K562 (cell line): ENCODE data around the gene SLC37A4. TPM values are rescaled to one million over a fixed set of nuclear protein-coding genes. Genes with fewer than 3 reads are reported as not detected.

ENCODE experiments used
- ARID2 ChIP-seq: fragments of 450-650 bp; IDR thresholded peaks from 2 replicates; pipeline ENCODE4 v1.6.1; 2017; ENCODE audit warnings: antibody characterized with exemption, mild to moderate bottlenecking
- CREM ChIP-seq: IDR thresholded peaks from 2 replicates; pipeline ENCODE4 v1.6.1; 2014; ENCODE audit warnings: antibody characterized with exemption, low read depth
- MTF1 ChIP-seq: fragments of 250-450 bp; sonication (Bioruptor Pico); IDR thresholded peaks from 2 replicates; pipeline ENCODE4 v1.9.0; 2021; ENCODE audit warnings: moderate library complexity, mild to moderate bottlenecking, inconsistent platforms, borderline replicate concordance
- NCOA1 ChIP-seq: fragments of 450-650 bp; IDR thresholded peaks from 2 replicates; pipeline ENCODE4 v1.6.1; 2016; ENCODE audit warnings: low read depth
- SUPT5H ChIP-seq: fragments of 450-650 bp; IDR thresholded peaks from 2 replicates; pipeline ENCODE4 v1.6.1; 2016
- ZNF384 ChIP-seq: IDR thresholded peaks from 2 replicates; pipeline ENCODE4 v1.6.1; 2012; ENCODE audit warnings: low read depth, low read length, improper control_type of control experiment
- ZNF436 ChIP-seq: fragments of 250-450, 450-650 bp; sonication (Bioruptor Pico); formaldehyde crosslinking; IDR thresholded peaks from 2 replicates; pipeline ENCODE4 v1.7.0; 2020; ENCODE audit warnings: mild to moderate bottlenecking
- polyA plus RNA-seq, 8 experiments: library from polyadenylated mRNA; depleted of rRNA in 4 of 8; stranded (reverse) in 5 of 8; unstranded in 3 of 8; fragments of >200 nt; fragmentation: Nextera tagmentation in 2 of 8; fragmentation: Illumina TruSeq in 1 of 8; extraction: Ambion mirVana in 2 of 8; extraction: Trizol in 1 of 8; gene quantifications; 2 replicates each; pipeline versions ENCODE4 v1.2.1 to v1.2.3, GENCODE V29; 2011 to 2014; ENCODE audit warnings: inconsistent platforms in 1 of 8, missing spikeins in 1 of 8
- total RNA-seq, 7 experiments: library from RNA; depleted of rRNA in 6 of 7; stranded (reverse); fragments of >200 nt in 6 of 7; fragmentation: Illumina TruSeq in 2 of 7; extraction: Trizol in 2 of 7; gene quantifications; 2 replicates each; pipeline versions ENCODE4 v1.2.1 to v1.2.3, GENCODE V29; 2011 to 2021; ENCODE audit warnings: low replicate concordance in 1 of 7
- TF ChIP-seq, protein P1 (sequence below), 2 experiments: fragments of 200-800 bp in 1 of 2; sonication (Bioruptor generic) in 1 of 2; sonication (generic) in 1 of 2; formaldehyde crosslinking in 1 of 2; IDR thresholded peaks in 1 of 2; conservative IDR thresholded peaks in 1 of 2; 2 replicates each; pipeline versions ENCODE4 v1.5.0 to v1.6.1; 2016 to 2020; ENCODE audit warnings: missing compliant biosample characterization in 1 of 2, missing genetic modification characterization in 1 of 2, missing genetic modification reagents in 1 of 2
- TF ChIP-seq, protein P2 (sequence below): sonication (generic); formaldehyde crosslinking; IDR thresholded peaks from 2 replicates; pipeline ENCODE4 v1.8.0; 2022; ENCODE audit warnings: mild to moderate bottlenecking, missing genetic modification reagents, borderline replicate concordance
- TF ChIP-seq, protein P3 (sequence below): fragments of 250-450 bp; sonication (Bioruptor Pico); IDR thresholded peaks from 2 replicates; pipeline ENCODE4 v1.8.0; 2021; ENCODE audit warnings: moderate library complexity, mild to moderate bottlenecking, inconsistent platforms
- TF ChIP-seq, protein P4 (sequence below): sonication (generic); formaldehyde crosslinking; IDR thresholded peaks from 2 replicates; pipeline ENCODE4 v1.8.0; 2023; ENCODE audit warnings: missing genetic modification reagents, mild to moderate bottlenecking, borderline replicate concordance
- TF ChIP-seq, protein P5 (sequence below), 2 experiments: fragments of 450-650 bp; conservative IDR thresholded peaks; 2 replicates each; pipeline ENCODE4 v1.6.1; 2017; ENCODE audit warnings: mild to moderate bottlenecking in 2 of 2, moderate library complexity in 2 of 2

The SLC37A4 gene
- total and polyA plus RNA-seq, 9 of the 15 experiments (the other 6 are each of a cell fraction or from before 2014, with no cell fraction given): 24.7 to 73.9 (median 40.7) TPM

DNA sequence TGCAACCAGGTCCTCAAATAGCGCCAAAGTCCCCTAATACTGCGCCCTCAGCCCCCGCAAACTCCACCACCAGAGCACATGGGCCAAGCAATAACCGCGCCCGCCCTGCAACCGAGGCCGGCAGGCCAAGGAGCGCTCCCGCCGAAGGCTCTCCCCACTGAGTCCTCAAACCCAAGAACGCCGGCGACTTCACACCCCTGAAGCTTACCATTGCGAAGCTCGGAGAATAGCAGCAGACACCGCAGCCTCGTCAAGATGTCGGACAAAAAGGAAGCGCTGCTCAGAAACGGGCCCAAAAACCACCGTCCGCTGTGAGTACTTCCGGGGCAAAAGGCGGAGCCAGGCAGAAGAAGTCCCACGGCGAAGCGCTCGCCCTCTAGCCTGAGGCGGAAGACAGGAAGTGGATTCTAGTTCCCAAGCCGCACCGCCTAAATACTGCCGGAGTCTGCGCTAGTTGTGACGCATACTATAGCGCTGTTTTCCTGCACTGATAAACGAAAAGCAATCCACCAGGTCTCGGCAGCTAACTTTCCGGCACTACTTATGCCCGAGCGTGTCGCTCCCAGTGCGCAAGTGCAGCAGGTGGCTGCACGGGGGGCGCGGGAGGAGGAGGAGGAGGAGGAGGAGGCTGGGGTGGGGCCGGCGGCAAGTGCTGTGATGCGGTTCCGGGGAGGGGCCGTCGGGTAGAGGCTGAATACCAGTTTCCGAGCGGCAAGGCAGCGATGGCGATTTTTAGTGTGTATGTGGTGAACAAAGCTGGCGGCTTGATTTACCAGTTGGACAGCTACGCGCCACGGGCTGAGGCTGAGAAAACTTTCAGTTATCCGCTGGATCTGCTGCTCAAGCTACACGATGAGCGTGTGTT is 12.4 kb downstream of the SLC37A4 start, which contains the start of the genes RPS25 and TRAPPC4 (continued):
- TF ChIP-seq, protein P1, sequence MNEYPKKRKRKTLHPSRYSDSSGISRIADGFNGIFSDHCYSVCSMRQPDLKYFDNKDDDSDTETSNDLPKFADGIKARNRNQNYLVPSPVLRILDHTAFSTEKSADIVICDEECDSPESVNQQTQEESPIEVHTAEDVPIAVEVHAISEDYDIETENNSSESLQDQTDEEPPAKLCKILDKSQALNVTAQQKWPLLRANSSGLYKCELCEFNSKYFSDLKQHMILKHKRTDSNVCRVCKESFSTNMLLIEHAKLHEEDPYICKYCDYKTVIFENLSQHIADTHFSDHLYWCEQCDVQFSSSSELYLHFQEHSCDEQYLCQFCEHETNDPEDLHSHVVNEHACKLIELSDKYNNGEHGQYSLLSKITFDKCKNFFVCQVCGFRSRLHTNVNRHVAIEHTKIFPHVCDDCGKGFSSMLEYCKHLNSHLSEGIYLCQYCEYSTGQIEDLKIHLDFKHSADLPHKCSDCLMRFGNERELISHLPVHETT (CRISPR knock-in tag; conservative IDR thresholded peaks at IDR 0.05 in 1 of 2, IDR thresholded peaks at IDR 0.05 in 1 of 2): peak in 1 of 2 experiments; percentile 88; a peak in 2 of 4 replicates
- no peak for TF ChIP-seq ZNF436 (CRISPR knock-in tag)
- 0 out of 2 replicates have a peak, but pooled peaks have one; percentile 4 for TF ChIP-seq ZNF384
- TF ChIP-seq SUPT5H: peak; percentile 95
- TF ChIP-seq NCOA1: peak; percentile 94
- peak; percentile 92 for TF ChIP-seq CREM
- TF ChIP-seq, protein P2, sequence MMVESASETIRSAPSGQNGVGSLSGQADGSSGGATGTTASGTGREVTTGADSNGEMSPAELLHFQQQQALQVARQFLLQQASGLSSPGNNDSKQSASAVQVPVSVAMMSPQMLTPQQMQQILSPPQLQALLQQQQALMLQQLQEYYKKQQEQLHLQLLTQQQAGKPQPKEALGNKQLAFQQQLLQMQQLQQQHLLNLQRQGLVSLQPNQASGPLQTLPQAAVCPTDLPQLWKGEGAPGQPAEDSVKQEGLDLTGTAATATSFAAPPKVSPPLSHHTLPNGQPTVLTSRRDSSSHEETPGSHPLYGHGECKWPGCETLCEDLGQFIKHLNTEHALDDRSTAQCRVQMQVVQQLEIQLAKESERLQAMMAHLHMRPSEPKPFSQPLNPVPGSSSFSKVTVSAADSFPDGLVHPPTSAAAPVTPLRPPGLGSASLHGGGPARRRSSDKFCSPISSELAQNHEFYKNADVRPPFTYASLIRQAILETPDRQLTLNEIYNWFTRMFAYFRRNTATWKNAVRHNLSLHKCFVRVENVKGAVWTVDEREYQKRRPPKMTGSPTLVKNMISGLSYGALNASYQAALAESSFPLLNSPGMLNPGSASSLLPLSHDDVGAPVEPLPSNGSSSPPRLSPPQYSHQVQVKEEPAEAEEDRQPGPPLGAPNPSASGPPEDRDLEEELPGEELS: peak; percentile 53; the same call in 1 of the 2 replicates
- TF ChIP-seq MTF1 (CRISPR knock-in tag): no peak
- TF ChIP-seq, protein P3, sequence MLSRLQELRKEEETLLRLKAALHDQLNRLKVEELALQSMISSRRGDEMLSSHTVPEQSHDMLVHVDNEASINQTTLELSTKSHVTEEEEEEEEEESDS: no peak
- TF ChIP-seq, protein P4, sequence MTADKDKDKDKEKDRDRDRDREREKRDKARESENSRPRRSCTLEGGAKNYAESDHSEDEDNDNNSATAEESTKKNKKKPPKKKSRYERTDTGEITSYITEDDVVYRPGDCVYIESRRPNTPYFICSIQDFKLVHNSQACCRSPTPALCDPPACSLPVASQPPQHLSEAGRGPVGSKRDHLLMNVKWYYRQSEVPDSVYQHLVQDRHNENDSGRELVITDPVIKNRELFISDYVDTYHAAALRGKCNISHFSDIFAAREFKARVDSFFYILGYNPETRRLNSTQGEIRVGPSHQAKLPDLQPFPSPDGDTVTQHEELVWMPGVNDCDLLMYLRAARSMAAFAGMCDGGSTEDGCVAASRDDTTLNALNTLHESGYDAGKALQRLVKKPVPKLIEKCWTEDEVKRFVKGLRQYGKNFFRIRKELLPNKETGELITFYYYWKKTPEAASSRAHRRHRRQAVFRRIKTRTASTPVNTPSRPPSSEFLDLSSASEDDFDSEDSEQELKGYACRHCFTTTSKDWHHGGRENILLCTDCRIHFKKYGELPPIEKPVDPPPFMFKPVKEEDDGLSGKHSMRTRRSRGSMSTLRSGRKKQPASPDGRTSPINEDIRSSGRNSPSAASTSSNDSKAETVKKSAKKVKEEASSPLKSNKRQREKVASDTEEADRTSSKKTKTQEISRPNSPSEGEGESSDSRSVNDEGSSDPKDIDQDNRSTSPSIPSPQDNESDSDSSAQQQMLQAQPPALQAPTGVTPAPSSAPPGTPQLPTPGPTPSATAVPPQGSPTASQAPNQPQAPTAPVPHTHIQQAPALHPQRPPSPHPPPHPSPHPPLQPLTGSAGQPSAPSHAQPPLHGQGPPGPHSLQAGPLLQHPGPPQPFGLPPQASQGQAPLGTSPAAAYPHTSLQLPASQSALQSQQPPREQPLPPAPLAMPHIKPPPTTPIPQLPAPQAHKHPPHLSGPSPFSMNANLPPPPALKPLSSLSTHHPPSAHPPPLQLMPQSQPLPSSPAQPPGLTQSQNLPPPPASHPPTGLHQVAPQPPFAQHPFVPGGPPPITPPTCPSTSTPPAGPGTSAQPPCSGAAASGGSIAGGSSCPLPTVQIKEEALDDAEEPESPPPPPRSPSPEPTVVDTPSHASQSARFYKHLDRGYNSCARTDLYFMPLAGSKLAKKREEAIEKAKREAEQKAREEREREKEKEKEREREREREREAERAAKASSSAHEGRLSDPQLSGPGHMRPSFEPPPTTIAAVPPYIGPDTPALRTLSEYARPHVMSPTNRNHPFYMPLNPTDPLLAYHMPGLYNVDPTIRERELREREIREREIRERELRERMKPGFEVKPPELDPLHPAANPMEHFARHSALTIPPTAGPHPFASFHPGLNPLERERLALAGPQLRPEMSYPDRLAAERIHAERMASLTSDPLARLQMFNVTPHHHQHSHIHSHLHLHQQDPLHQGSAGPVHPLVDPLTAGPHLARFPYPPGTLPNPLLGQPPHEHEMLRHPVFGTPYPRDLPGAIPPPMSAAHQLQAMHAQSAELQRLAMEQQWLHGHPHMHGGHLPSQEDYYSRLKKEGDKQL (CRISPR knock-in tag): no peak
- TF ChIP-seq, protein P5, sequence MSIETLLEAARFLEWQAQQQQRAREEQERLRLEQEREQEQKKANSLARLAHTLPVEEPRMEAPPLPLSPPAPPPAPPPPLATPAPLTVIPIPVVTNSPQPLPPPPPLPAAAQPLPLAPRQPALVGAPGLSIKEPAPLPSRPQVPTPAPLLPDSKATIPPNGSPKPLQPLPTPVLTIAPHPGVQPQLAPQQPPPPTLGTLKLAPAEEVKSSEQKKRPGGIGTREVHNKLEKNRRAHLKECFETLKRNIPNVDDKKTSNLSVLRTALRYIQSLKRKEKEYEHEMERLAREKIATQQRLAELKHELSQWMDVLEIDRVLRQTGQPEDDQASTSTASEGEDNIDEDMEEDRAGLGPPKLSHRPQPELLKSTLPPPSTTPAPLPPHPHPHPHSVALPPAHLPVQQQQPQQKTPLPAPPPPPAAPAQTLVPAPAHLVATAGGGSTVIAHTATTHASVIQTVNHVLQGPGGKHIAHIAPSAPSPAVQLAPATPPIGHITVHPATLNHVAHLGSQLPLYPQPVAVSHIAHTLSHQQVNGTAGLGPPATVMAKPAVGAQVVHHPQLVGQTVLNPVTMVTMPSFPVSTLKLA (conservative IDR thresholded peaks at IDR 0.05): peak; percentile 88 to 90
- no peak for TF ChIP-seq ARID2
